ENCODE measurements around the gene ARHGAP11B.
A peak's percentile ranks its signal among the peaks of the same experiment; 100 is the strongest.
"Not testable (repeated sequence)": the region's sequence is repeated elsewhere in the genome, so short reads cannot be mapped to it uniquely, and the experiment has no call there.

Gene ARHGAP11B

GRCh38 chr15:30625436-30626193 lies at the start of gene ARHGAP11B:
Gene ARHGAP11B (plus strand): TSS chr15:30626128.
- intact Hi-C loops (cut with DNase I; ENCODE audit: low total_unique reads); H3K36me3 ChIP-seq; H3K27me3 ChIP-seq; H3K4me1 ChIP-seq; in situ Hi-C loops (cut with MboI; ENCODE audit: low pct_ligation_motif_present in 1 of 4, low pct_unique_long_range_greater_than_20kb in 1 of 4, low sequenced_read_pairs in 3 of 4); H3K9me3 ChIP-seq: not testable (repeated sequence)
- peak within 1 kb of the TSS; percentile 39 to 78 (median 44) for H3K4me3 ChIP-seq
- peak within 1 kb of the TSS; percentile 84 to 91 (median 86) for H3K27ac ChIP-seq
- peak; percentile 95 for DNase-seq
- peak; percentile 39 to 63 (median 50) for TF ChIP-seq POLR2AphosphoS5 (IDR thresholded peaks at IDR 0.05)
- TF ChIP-seq CTCF (IDR thresholded peaks at IDR 0.05): peak in 1 of 5 experiments; percentile 35
- TF ChIP-seq POLR2A (IDR thresholded peaks at IDR 0.05): peak; percentile 5
- 0 to 3% methylated on average over 8 to 33 of the region's 35 CpGs for WGBS, 2 donors (ENCODE audit: low coverage in 1 of 2)

- intact Hi-C loops (cut with DNase I; ENCODE audit: low total_unique reads); DNase-seq; H3K4me1 ChIP-seq: not testable (repeated sequence)
Observed at GRCh38 chr15:30579394-30579970, 46.4 kb upstream of the ARHGAP11B start.

DNA sequence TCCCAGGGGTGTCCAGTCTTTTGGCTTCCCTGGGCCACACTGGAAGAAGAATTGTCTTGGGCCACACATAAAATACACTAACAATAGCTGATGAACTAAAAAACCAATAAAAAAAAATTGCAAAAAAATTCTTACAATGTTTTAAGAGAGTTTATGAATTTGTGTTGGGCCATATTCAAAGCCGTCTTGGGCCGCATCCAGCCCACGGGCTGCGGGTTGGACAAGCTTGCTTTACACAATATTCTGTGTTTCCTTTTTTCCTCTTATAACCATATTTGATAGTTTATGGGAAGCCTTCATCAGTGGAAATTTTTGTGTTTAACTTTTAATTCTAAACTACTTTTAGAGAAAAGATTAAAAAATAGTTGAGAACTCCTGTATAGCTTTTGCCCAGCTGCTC lies 45.2 kb upstream of the ARHGAP11B start:
- no CpG with 5 or more reads among the region's 4 CpGs for WGBS, 2 donors (ENCODE audit: low coverage in 1 of 2)
- H3K9me3 ChIP-seq; H3K4me1 ChIP-seq; DNase-seq; H3K27me3 ChIP-seq; H3K4me3 ChIP-seq; H3K27ac ChIP-seq; intact Hi-C loops (cut with DNase I; ENCODE audit: low total_unique reads); H3K36me3 ChIP-seq; in situ Hi-C loops (cut with MboI; ENCODE audit: low pct_ligation_motif_present in 1 of 4, low pct_unique_long_range_greater_than_20kb in 1 of 4, low sequenced_read_pairs in 3 of 4): not testable (repeated sequence)

More at GRCh38 chr15:30579394-30579970, 46.4 kb upstream of the ARHGAP11B start:
- H3K27ac ChIP-seq; in situ Hi-C loops (cut with MboI; ENCODE audit: low pct_ligation_motif_present in 1 of 4, low pct_unique_long_range_greater_than_20kb in 1 of 4, low sequenced_read_pairs in 3 of 4); H3K4me3 ChIP-seq; H3K9me3 ChIP-seq; H3K36me3 ChIP-seq; H3K27me3 ChIP-seq: not testable (repeated sequence)
- no CpG with 5 or more reads among the region's 6 CpGs for WGBS, 2 donors (ENCODE audit: low coverage in 1 of 2)

DNA sequence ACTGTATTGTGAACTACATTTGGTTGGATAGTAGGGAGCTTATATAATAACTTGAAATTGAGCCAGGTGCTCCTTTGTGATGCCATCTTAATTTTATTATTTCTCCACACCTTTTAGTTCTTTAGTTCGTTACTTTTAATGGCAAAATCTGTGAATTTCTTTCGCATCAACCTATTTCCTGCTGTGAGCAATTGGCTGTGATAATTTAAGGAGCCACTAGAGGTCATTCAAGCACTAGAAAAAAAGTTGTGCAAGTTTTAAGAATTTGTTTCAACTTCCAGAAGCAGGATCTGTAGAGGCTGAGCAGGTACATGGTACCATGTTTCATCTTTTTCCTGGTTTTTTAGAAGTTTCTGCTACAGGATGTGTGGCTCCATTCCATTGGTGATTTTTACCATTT lies 27.0 kb upstream of the ARHGAP11B start:
- H3K4me1 ChIP-seq; in situ Hi-C loops (cut with MboI; ENCODE audit: low pct_ligation_motif_present in 1 of 4, low pct_unique_long_range_greater_than_20kb in 1 of 4, low sequenced_read_pairs in 3 of 4); H3K36me3 ChIP-seq; H3K27me3 ChIP-seq; intact Hi-C loops (cut with DNase I; ENCODE audit: low total_unique reads); H3K9me3 ChIP-seq; H3K27ac ChIP-seq; H3K4me3 ChIP-seq; DNase-seq: not testable (repeated sequence)
- 0% methylated on average over 2 of the region's 2 CpGs; no CpG with 5 or more reads in 1 of the 2 donors for WGBS, 2 donors (ENCODE audit: low coverage in 1 of 2)
- peak in 2 of 5 experiments; percentile 7 to 15 for TF ChIP-seq CTCF (IDR thresholded peaks at IDR 0.05)

GRCh38 chr15:30603796-30604195 lies 22.1 kb upstream of the ARHGAP11B start, which contains the start of gene GOLGA8H:
Gene GOLGA8H (plus strand): TSS chr15:30604028. CDS start chr15:30604126, 98 bp downstream.
- H3K36me3 ChIP-seq; H3K27me3 ChIP-seq; H3K9me3 ChIP-seq; in situ Hi-C loops (cut with MboI; ENCODE audit: low pct_ligation_motif_present in 1 of 4, low pct_unique_long_range_greater_than_20kb in 1 of 4, low sequenced_read_pairs in 3 of 4); H3K4me3 ChIP-seq; DNase-seq; H3K27ac ChIP-seq; intact Hi-C loops (cut with DNase I; ENCODE audit: low total_unique reads); H3K4me1 ChIP-seq: not testable (repeated sequence)
- 89 to 92% methylated on average over 3 to 8 of the region's 8 CpGs for WGBS, 2 donors (ENCODE audit: low coverage in 1 of 2)

GRCh38 chr15:30612271-30612670 lies 13.7 kb upstream of the ARHGAP11B start:
- H3K36me3 ChIP-seq; H3K4me3 ChIP-seq; H3K9me3 ChIP-seq; DNase-seq; intact Hi-C loops (cut with DNase I; ENCODE audit: low total_unique reads); H3K4me1 ChIP-seq; H3K27me3 ChIP-seq; in situ Hi-C loops (cut with MboI; ENCODE audit: low pct_ligation_motif_present in 1 of 4, low pct_unique_long_range_greater_than_20kb in 1 of 4, low sequenced_read_pairs in 3 of 4); H3K27ac ChIP-seq: not testable (repeated sequence)
- no CpG with 5 or more reads among the region's 6 CpGs for WGBS, 2 donors (ENCODE audit: low coverage in 1 of 2)
